Stomach (tissue), 9 donors: ENCODE measurements around the gene FOXO3. TPM values are rescaled to one million over a fixed set of nuclear protein-coding genes. Genes with fewer than 3 reads are reported as not detected.

ENCODE experiments used
- DNase-seq, 2 donors: peaks; one replicate each; pipeline versions ENCODE4 v3.0.0 to v3.0.0-alpha.2; 2013 to 2019
- H3K27ac ChIP-seq, 5 donors: fragments of 200-600 bp in 4 of 5; sonication (generic) in 4 of 5; one replicate each; pipeline ENCODE4 v1.5.1; 2013 to 2019; ENCODE audit warnings: mild to moderate bottlenecking in 1 of 5, moderate library complexity in 1 of 5
- H3K27me3 ChIP-seq, 3 donors: fragments of 200-600 bp; sonication (generic); one replicate each; pipeline ENCODE4 v1.5.1; 2017 to 2019; ENCODE audit warnings: mixed run types in 1 of 3
- H3K36me3 ChIP-seq, 4 donors: fragments of 200-600 bp; sonication (generic); 1 replicate in 3 of 4; 2 replicates in 1 of 4; pipeline ENCODE4 v1.5.1; 2016 to 2019
- H3K4me1 ChIP-seq, 4 donors: fragments of 200-600 bp; sonication (generic); one replicate each; pipeline ENCODE4 v1.5.1; 2016 to 2019
- H3K4me3 ChIP-seq, 4 donors: fragments of 200-600 bp; sonication (generic) in 3 of 4; one replicate each; pipeline ENCODE4 v1.5.1; 2016 to 2019; ENCODE audit warnings: mild to moderate bottlenecking in 1 of 4
- H3K9me3 ChIP-seq, 4 donors: fragments of 200-600 bp; sonication (generic); one replicate each; pipeline ENCODE4 v1.5.1; 2016 to 2019
- CTCF ChIP-seq, 7 experiments: fragments of 450-650 bp in 4 of 7; fragments of 200-600 bp in 3 of 7; sonication (generic) in 3 of 7; IDR thresholded peaks; one replicate each; pipeline ENCODE4 v1.5.1; 2016 to 2019; ENCODE audit warnings: antibody characterized with exemption in 7 of 7, control low read depth in 2 of 7, mild to moderate bottlenecking in 1 of 7
- EP300 ChIP-seq: sonication (generic); formaldehyde crosslinking; IDR thresholded peaks from one replicate; pipeline ENCODE4 v1.6.1; 2017; ENCODE audit warnings: antibody characterized with exemption
- POLR2A ChIP-seq, 4 donors: fragments of 450-650 bp; IDR thresholded peaks; one replicate each; pipeline ENCODE4 v1.6.1; 2016; ENCODE audit warnings: antibody characterized with exemption in 4 of 4, control low read depth in 2 of 4, mild to moderate bottlenecking in 1 of 4, moderate library complexity in 1 of 4
- POLR2AphosphoS5 ChIP-seq, 3 donors: sonication (generic); formaldehyde crosslinking; IDR thresholded peaks; one replicate each; pipeline ENCODE4 v1.6.1; 2016; ENCODE audit warnings: antibody characterized with exemption in 3 of 3
- WGBS, 5 donors: extraction: QIAGEN DNeasy Blood & Tissue Kit in 3 of 5; methylation state at CpG; one replicate each; pipeline versions ENCODE4 v1.1.5 to v1.1.7; 2013 to 2018; 5-methylcytosine and 5-hydroxymethylcytosine counted together
- intact Hi-C: fragments of 100-400 bp; cut with DNase I; formaldehyde crosslinking; loops from one replicate; pipeline ENCODE4 v1.15.1; 2023; ENCODE audit warnings: low total_unique reads
- polyA plus RNA-seq, 3 donors: library from polyadenylated mRNA; stranded (reverse); fragments of 200-250 nt; gene quantifications; one replicate each; pipeline ENCODE4 v1.2.3, GENCODE V29; 2013
- total RNA-seq, 5 donors: library from RNA; depleted of rRNA; stranded (reverse); fragments of >200 nt; gene quantifications; one replicate each; pipeline versions ENCODE4 v1.1.0 to v1.2.3, GENCODE V29; 2014 to 2016
- donor health status: healthy with polysubstance abuse.
- donor health status: Bipolar disorder and iron deficiency.
- donor health status: healthy.

The FOXO3 gene
- total and polyA plus RNA-seq, 8 donors = 13.0 to 89.8 (median 42.1) TPM

DNA sequence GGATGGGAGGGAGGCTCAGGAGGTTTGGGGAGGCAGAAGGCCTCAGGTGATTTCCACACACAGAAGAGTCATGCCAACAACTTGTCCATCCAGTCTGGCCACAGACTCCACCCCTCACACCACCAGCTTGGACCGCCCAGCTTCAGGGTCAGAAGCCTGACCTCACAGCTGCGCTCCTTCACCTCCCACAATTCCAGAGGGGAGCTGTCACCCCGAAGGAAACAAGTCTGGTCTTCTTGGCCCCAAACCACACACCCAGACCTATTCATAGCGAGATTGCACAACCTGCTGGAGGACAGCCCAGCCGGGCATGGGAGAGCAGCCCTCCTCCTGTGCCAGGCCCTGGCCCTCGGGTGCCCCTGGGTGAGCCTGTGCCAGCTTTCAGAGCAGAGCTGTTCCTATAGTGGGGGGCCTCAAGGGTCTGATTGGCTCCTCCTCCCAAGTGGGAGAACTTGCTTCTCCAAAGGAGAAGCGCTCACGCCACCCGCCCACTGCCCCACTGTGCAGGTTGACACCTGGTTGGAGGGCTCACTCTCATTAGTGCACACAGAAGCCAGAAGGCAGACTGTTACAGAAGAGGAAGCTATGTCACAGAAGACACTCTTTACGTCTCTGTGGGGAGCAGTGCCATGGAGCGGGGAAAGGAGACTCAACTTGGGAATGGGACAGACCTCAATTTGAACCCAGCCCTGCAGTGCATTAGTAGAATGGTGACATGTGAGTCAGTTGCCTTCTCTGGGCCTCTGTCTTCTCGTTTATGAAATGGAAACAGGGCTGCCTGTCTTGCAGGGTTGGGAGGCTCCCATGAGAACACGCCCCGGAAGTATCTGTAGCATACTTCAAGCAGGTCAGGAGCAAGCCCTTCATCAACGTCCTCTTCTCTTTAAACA is 128.8 kb downstream of the FOXO3 start:
- DNase-seq = peak; percentile 65 to 94
- intact Hi-C loops = no loop called here

GRCh38 chr6:108690326-108691049 is 129.8 kb downstream of the FOXO3 start:
- Histone ChIP-seq H3K4me1 (peaks cover 13 to 52% (median 25%) of the 10 kb centered on the region in 4 donors), H3K4me3 (no peak overlapping the region), H3K27me3 (no peaks in the 10 kb centered on the region), H3K9me3 (no peaks in the 10 kb centered on the region), H3K36me3 (peaks cover 3 to 30% (median 28%) of the 10 kb centered on the region in 4 donors), H3K27ac (peak overlapping the region in 3 of 5 donors; percentile 68 to 76 (median 70))
- intact Hi-C loops = no loop called here
- DNase-seq = no peak
- no peak for TF ChIP-seq EP300
- no peak for TF ChIP-seq POLR2AphosphoS5 (IDR thresholded peaks at IDR 0.05)
- no peak for TF ChIP-seq CTCF (IDR thresholded peaks at IDR 0.05)
- no peak for TF ChIP-seq POLR2A (IDR thresholded peaks at IDR 0.05)
- WGBS, 5 donors = 82 to 88% (median 85%) methylated on average over 6 of the region's 6 CpGs

More for the DNA sequence above, 128.8 kb downstream of the FOXO3 start:
- Histone ChIP-seq H3K27ac (peak overlapping the region; percentile 63 to 76 (median 68)), H3K9me3 (no peaks in the 10 kb centered on the region), H3K36me3 (peaks cover 3 to 38% (median 26%) of the 10 kb centered on the region in 4 donors), H3K27me3 (no peaks in the 10 kb centered on the region), H3K4me3 (no peak overlapping the region), H3K4me1 (peaks cover 19 to 60% (median 32%) of the 10 kb centered on the region in 4 donors)
- TF ChIP-seq CTCF (IDR thresholded peaks at IDR 0.05) (no peak), EP300 (peak; percentile 77), POLR2AphosphoS5 (IDR thresholded peaks at IDR 0.05) (peak; percentile 72 to 96 (median 93)), POLR2A (IDR thresholded peaks at IDR 0.05) (no peak)
- 47 to 61% (median 49%) methylated on average over 6 to 15 of the region's 15 CpGs for WGBS, 5 donors

DNA sequence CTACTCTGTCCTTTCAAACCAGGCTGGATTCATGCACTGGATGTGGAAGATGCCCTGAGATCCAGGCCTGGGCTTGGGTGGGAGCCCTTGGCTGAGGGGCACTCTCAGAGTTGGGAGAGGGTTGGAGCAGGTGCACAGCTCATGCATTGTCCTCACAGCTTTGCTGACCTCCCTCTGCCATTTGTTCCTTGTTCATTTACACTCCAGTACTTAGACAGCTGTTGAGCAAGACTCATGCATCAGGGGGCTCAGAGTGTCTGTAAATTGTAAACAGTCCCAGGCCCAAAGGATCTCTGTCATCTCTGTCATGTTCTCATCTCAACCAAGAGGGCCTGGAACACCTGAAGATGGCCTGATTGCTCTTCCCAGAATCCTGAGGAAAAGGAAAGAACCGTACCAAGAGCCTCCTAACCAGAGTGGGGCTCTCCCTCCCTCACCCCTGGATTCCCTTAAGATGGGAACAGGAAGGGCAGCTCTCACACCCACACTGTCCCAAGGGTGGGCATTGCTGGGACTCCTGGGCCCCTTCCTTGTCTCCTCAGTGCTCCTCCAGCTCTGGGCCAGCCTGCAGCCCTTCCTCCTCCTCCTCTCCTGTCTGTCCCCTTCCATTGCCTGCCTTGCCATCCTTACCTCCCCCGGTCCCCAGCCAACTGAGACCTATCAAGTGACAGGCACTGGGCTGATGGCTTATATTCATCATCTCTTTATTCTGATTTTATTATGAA is 132.9 kb downstream of the FOXO3 start:
- Histone ChIP-seq H3K4me3 (no peak overlapping the region), H3K36me3 (peaks cover 3 to 11% (median 8%) of the 10 kb centered on the region in 4 donors), H3K27me3 (no peaks in the 10 kb centered on the region), H3K27ac (no peak overlapping the region), H3K4me1 (peaks cover 13 to 23% (median 18%) of the 10 kb centered on the region in 4 donors), H3K9me3 (no peaks in the 10 kb centered on the region)
- DNase-seq = no peak
- intact Hi-C loops = no loop called here
- TF ChIP-seq POLR2AphosphoS5 (IDR thresholded peaks at IDR 0.05) (no peak), EP300 (no peak), CTCF (IDR thresholded peaks at IDR 0.05) (no peak), POLR2A (IDR thresholded peaks at IDR 0.05) (no peak)
- WGBS, 5 donors = 91 to 100% (median 98%) methylated on average over 2 of the region's 2 CpGs

DNA sequence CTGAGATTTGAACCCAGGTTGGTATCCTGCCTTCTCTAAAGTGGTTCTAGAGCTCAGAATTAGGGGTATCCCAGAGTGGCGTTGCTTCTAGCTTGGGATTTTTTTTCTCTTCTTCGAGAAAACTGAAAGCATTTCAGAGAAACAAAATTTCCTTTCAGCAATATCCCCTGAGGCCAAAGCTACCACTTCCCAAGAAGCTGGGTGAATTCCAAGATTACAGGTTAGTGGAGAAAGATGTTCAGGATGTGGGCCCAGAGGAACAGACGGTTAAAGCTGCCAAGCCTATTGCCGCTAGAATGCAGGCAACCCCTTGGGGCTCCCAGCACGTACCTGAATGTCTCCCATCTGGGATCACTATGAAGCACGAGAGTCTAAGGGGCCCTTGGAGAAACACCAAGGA is 134.1 kb downstream of the FOXO3 start:
- DNase-seq = no peak
- TF ChIP-seq POLR2A (IDR thresholded peaks at IDR 0.05) (no peak), EP300 (no peak), POLR2AphosphoS5 (IDR thresholded peaks at IDR 0.05) (no peak), CTCF (IDR thresholded peaks at IDR 0.05) (no peak)
- intact Hi-C loops = no loop called here
- H3K4me3 ChIP-seq = no peak overlapping the region
- H3K27me3 ChIP-seq = no peaks in the 10 kb centered on the region
- H3K9me3 ChIP-seq = no peaks in the 10 kb centered on the region
- H3K27ac ChIP-seq = no peak overlapping the region
- H3K36me3 ChIP-seq = peaks cover 1 to 14% (median 8%) of the 10 kb centered on the region in 4 donors
- H3K4me1 ChIP-seq = peaks cover 1 to 11% (median 5%) of the 10 kb centered on the region in 4 donors
- 84 to 95% (median 87%) methylated on average over 6 of the region's 6 CpGs for WGBS, 5 donors
